Measurements from ENCODE around the gene PPP2R5B.

The PPP2R5B gene

GRCh38 chr11:64888729-64889511 lies 35.6 kb upstream of the PPP2R5B start (continued):
- TF ChIP-seq PRDM10 (tag by site-specific recombination; IDR thresholded peaks at IDR 0.05) (peak; percentile 59), ZNF404 (tag by site-specific recombination; IDR thresholded peaks at IDR 0.05) (no peak), ZNF600 (tag by site-specific recombination; IDR thresholded peaks at IDR 0.05) (peak; percentile 37; the same call in 1 of the 2 replicates), KLF17 (tag by site-specific recombination; IDR thresholded peaks at IDR 0.05) (peak; percentile 80), ZIC2 (tag by site-specific recombination; IDR thresholded peaks at IDR 0.05) (peak; percentile 78), EGR2 (tag by site-specific recombination; IDR thresholded peaks at IDR 0.05; ENCODE audit: low read depth) (peak; percentile 82)

DNA sequence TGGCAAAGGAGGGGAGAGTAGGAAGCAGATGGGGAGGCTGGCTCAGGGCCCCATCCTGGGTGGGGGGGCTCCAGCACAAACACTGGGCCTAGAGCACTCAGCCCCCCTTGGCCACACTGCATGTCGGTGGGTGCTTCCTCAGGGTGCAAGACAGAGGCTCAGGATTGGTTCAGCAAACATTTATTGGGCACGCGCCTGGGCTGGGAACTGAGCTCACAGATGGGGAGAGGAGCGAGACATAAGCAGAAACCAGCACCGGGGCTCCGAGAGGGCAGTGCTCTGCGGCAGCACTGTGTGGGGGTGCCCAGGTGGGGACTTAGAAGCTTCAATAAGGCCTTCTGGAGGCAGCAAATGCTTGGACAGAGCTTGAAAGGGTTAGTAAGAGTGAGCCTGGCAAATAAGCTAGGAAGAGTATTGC lies 34.0 kb upstream of the PPP2R5B start:
- ChIA-PET POLR2A (interaction anchor here (0.6 to 1.5 kb wide), 2 partner anchors 31 to 130 kb away, joined by 3 to 8 read pairs; no protein-coding TSS in a partner anchor), CTCF (interaction anchor here (0.6 to 9.4 kb wide), 3 partner anchors 10 to 113 kb away, joined by 3 to 111 read pairs (median 4); no protein-coding TSS in a partner anchor)
- no peaks in the 10 kb centered on the region for H3K9me3 ChIP-seq (ENCODE audit: control insufficient read depth, insufficient read depth, low read depth, low read length)
- no peak overlapping the region for H3K4me3 ChIP-seq (ENCODE audit: low read depth, low read length)
- H3K4me1 ChIP-seq (ENCODE audit: control insufficient read depth, insufficient read depth, low read length) = no peaks in the 10 kb centered on the region
- no peak overlapping the region for H3K27ac ChIP-seq (ENCODE audit: extremely low read depth, low read depth, low read length)
- peaks cover 0 to 10% of the 10 kb centered on the region in 2 experiments; a peak in 1 of 3 replicates for H3K36me3 ChIP-seq (ENCODE audit: control insufficient read depth in 2 of 2, insufficient read depth in 1 of 2, low read length in 2 of 2)
- no peak for TF ChIP-seq ZNF221 (tag by site-specific recombination; IDR thresholded peaks at IDR 0.05; ENCODE audit: borderline replicate concordance)
- TF ChIP-seq PRDM1 (tag by site-specific recombination; IDR thresholded peaks at IDR 0.05) = no peak
- no peak for TF ChIP-seq ZNF366 (tag by site-specific recombination; conservative IDR thresholded peaks at IDR 0.05)
- no peak for TF ChIP-seq ZNF558 (tag by site-specific recombination; IDR thresholded peaks at IDR 0.05)
- TF ChIP-seq ZSCAN18 (tag by site-specific recombination; IDR thresholded peaks at IDR 0.05) = no peak
- TF ChIP-seq ZNF138 (tag by site-specific recombination; IDR thresholded peaks at IDR 0.05; ENCODE audit: borderline replicate concordance) = no peak
- no peak for TF ChIP-seq GLIS2 (tag by site-specific recombination; IDR thresholded peaks at IDR 0.05)
- TF ChIP-seq, protein P1, sequence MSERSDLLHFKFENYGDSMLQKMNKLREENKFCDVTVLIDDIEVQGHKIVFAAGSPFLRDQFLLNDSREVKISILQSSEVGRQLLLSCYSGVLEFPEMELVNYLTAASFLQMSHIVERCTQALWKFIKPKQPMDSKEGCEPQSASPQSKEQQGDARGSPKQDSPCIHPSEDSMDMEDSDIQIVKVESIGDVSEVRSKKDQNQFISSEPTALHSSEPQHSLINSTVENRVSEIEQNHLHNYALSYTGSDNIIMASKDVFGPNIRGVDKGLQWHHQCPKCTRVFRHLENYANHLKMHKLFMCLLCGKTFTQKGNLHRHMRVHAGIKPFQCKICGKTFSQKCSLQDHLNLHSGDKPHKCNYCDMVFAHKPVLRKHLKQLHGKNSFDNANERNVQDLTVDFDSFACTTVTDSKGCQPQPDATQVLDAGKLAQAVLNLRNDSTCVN (tag by site-specific recombination; optimal IDR thresholded peaks at IDR 0.05) = no peak
- TF ChIP-seq ZNF2 (tag by site-specific recombination; IDR thresholded peaks at IDR 0.05) = no peak
- no peak for TF ChIP-seq ZNF362 (tag by site-specific recombination; IDR thresholded peaks at IDR 0.05)
- no peak for TF ChIP-seq ZNF548 (tag by site-specific recombination; IDR thresholded peaks at IDR 0.05)
- no peak for TF ChIP-seq MEIS1 (CRISPR knock-in tag; IDR thresholded peaks at IDR 0.05; ENCODE audit: borderline replicate concordance)
- TF ChIP-seq ZNF654 (tag by site-specific recombination; IDR thresholded peaks at IDR 0.05; ENCODE audit: low read depth) = no peak
- TF ChIP-seq ZNF639 (tag by site-specific recombination; IDR thresholded peaks at IDR 0.05) = no peak
- no peak for TF ChIP-seq ATF2 (tag by site-specific recombination; IDR thresholded peaks at IDR 0.05; ENCODE audit: low read depth)

Measured in HEK293 (cell line).